GM19467 (cell line): ENCODE measurements around the gene MYO15B.

ENCODE experiments used
- ATAC-seq: cut with Tn5 transposase; IDR thresholded peaks from one replicate; pipeline ENCODE4 v1.9.1; 2021; ENCODE audit warnings: mild to moderate bottlenecking, moderate library complexity; ENCODE audit not compliant: unreplicated experiment

MYO15B gene

GRCh38 chr17:75622771-75623273 lies 35.2 kb downstream of the MYO15B start:
- no peak for ATAC-seq

- ATAC-seq, result no peak
Measured at GRCh38 chr17:75623386-75623785, 35.8 kb downstream of the MYO15B start.

GRCh38 chr17:75624021-75624420 lies 36.4 kb downstream of the MYO15B start:
- ATAC-seq, result no peak

- ATAC-seq, result no peak
Measured at GRCh38 chr17:75624714-75625345, 37.2 kb downstream of the MYO15B start.

GRCh38 chr17:75625813-75626486 lies 38.4 kb downstream of the MYO15B start:
- ATAC-seq, result no peak

GRCh38 chr17:75626496-75627038 lies 39.0 kb downstream of the MYO15B start:
- ATAC-seq, result no peak

- ATAC-seq, result no peak
Measured at GRCh38 chr17:75627094-75627493, 39.5 kb downstream of the MYO15B start.

GRCh38 chr17:75628425-75628824 lies 40.8 kb downstream of the MYO15B start:
- no peak for ATAC-seq

- no peak for ATAC-seq
Measured at GRCh38 chr17:75629157-75629556, 41.6 kb downstream of the MYO15B start.

GRCh38 chr17:75630071-75630917 lies 42.7 kb downstream of the MYO15B start:
- no peak for ATAC-seq

- no peak for ATAC-seq
Measured at GRCh38 chr17:75631353-75631752, 43.8 kb downstream of the MYO15B start.

- no peak for ATAC-seq
Measured at GRCh38 chr17:75632428-75632827, 44.8 kb downstream of the MYO15B start.

- peak; percentile 55 for ATAC-seq
Measured at GRCh38 chr17:75632863-75633485, 45.4 kb downstream of the MYO15B start, which contains the start of gene SMIM5. Gene SMIM5, plus strand, starts transcription at chr17:75633434. Its CDS starts 6,768 bp downstream, at chr17:75640202.

- ATAC-seq, result no peak
Measured at GRCh38 chr17:75633486-75634375, 46.1 kb downstream of the MYO15B start.

GRCh38 chr17:75634376-75634740 lies 46.8 kb downstream of the MYO15B start:
- ATAC-seq, result no peak

- ATAC-seq, result no peak
Measured at GRCh38 chr17:75634754-75635609, 47.4 kb downstream of the MYO15B start.

GRCh38 chr17:75635610-75636202 lies 48.1 kb downstream of the MYO15B start:
- no peak for ATAC-seq

- no peak for ATAC-seq
Measured at GRCh38 chr17:75636381-75637142, 49.0 kb downstream of the MYO15B start.
